ENCODE results near the gene RMI2.

GRCh38 chr16:11339075-11339474 is 6.2 kb upstream of the RMI2 start:
- TF ChIP-seq CTCF (IDR thresholded peaks at IDR 0.05; ENCODE audit: insufficient read depth, low read length) (no peak), SPI1 (IDR thresholded peaks at IDR 0.05; ENCODE audit: borderline replicate concordance, low read depth) (no peak), GABPA (IDR thresholded peaks at IDR 0.05; ENCODE audit: low read depth) (no peak)
- TF ChIP-seq, protein P1, sequence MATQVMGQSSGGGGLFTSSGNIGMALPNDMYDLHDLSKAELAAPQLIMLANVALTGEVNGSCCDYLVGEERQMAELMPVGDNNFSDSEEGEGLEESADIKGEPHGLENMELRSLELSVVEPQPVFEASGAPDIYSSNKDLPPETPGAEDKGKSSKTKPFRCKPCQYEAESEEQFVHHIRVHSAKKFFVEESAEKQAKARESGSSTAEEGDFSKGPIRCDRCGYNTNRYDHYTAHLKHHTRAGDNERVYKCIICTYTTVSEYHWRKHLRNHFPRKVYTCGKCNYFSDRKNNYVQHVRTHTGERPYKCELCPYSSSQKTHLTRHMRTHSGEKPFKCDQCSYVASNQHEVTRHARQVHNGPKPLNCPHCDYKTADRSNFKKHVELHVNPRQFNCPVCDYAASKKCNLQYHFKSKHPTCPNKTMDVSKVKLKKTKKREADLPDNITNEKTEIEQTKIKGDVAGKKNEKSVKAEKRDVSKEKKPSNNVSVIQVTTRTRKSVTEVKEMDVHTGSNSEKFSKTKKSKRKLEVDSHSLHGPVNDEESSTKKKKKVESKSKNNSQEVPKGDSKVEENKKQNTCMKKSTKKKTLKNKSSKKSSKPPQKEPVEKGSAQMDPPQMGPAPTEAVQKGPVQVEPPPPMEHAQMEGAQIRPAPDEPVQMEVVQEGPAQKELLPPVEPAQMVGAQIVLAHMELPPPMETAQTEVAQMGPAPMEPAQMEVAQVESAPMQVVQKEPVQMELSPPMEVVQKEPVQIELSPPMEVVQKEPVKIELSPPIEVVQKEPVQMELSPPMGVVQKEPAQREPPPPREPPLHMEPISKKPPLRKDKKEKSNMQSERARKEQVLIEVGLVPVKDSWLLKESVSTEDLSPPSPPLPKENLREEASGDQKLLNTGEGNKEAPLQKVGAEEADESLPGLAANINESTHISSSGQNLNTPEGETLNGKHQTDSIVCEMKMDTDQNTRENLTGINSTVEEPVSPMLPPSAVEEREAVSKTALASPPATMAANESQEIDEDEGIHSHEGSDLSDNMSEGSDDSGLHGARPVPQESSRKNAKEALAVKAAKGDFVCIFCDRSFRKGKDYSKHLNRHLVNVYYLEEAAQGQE (IDR thresholded peaks at IDR 0.05; ENCODE audit: insufficient replicate concordance, low read depth): no peak

Data from HL-60 (cell line).